Activated CD8-positive, alpha-beta memory T cell treated with anti-CD3 and anti-CD28 coated beads, Interleukin-2, amount 50 U/mL, for 48 hours (primary cell): ENCODE results near the gene MIPOL1.

ENCODE experiments used
- DNase-seq: peaks from one replicate; pipeline ENCODE4 v3.0.0-alpha.2; 2020

Gene MIPOL1

DNA sequence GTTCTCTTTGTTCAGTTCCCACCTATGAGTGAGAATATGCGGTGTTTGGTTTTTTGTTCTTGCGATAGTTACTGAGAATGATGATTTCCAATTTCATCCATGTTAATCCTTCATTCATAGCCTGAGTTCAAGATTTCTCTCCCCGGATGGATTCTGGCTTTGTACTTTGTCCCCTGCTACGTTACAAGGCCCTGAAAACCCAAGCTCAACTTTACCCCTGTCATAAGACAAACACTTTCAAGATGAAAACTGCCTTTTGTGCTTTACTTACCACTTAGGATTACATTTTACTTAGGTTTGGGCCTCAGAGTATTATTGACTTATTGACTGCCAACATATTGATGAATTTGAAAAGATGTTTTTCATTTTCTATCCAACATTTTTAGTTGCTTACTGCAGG, 361.0 kb downstream of the MIPOL1 start:
- no peak for DNase-seq

DNA sequence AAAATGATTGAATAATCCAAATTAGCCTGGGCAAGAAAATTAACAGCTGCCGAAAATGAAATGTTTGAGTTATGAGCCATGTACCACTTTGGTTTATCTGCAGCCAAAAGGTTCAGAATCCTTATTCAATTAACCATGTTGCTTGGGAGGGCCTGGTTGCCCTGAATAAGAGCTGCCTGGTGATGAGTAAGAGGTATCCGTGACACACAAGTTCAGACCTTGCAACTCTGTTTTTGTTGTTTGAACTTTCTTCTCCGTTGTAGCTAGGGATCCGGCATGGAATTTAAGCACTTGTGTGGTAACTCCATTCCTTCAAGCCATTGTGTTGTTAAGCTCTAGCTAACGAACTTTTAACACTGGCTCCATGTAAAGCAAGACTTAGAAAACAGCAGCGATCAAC, 361.6 kb downstream of the MIPOL1 start:
- no peak for DNase-seq

DNA sequence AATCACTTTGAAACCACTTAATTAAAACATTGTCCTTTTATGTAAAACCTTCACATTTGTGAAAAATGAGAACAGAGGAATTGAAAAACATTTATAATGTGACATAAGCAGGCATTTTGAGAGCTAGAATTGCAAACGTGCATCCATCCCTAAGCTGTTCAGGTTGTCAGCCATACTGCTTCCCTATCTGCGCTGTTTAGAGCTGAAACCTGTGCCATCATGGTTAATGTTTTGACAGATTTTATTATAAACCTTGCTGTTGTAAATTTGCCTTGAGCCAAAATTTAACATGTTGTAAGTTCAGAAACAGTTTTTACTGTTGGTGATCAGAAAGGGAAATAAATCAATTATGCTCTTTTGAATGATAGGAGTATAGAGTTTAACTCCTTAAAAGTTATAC, 365.5 kb downstream of the MIPOL1 start:
- no peak for DNase-seq

DNA sequence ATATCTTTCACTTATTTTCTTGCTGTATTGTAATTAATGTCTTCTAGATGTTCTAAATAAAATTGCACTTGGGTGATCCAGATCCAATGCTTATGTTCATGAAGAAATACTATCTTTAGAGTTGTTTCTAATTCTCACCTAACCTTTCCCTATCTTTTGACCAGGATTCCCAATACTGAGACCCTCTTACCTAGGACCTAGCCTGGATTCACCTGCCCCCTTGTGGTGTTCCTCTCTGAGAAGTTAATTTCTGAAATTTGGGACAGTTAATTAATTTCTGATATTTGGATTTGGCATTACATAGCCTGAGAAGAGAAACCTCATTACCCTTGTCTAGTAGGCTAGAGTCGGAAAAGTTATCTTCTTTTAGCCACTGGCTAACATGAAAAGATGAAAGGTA, 367.8 kb downstream of the MIPOL1 start:
- no peak for DNase-seq

DNA sequence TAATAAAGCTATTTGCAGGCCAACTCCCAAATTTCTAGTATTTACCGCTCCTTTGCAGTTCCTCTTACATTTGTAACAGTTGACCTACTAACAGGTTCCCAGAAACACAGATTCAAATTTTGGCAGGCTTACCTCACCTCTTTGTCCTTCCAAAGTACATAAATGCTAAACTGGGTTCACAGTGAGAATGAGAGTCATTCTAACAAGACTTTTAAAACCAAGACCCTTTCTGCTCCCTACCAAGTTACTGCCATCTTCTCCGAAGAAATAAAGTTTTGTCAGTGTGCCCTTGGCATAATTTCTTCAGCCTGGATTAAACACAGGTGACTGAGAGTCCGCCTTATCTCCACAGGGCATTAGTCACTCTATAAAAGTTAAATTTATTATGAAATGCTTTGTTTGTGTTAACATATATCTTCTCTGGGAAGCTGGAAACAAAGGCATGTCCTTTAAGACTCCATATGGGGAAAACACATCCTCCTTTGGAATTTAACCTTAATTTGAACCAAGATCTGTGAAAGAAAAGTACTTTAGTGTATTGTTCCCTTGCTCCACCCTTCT, 369.2 kb downstream of the MIPOL1 start:
- no peak for DNase-seq

DNA sequence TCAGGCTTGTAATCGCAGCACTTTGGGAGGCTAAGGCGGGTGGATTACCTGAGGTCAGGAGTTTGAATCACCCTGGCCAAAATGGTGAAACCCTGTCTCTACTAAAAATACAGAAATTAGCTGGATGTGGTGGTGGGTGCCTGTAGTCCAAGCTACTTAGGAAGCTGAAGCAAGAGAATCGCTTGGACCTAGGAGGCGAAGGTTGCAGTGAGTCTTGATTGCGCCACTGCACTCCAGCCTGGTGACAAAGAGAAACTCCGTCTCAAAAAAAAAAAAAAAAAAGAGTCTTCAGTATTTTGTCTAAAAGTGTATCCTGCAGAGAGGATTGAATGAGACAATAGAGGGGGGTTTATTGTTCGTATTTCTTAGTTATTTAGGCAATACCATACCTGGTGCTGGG, 372.0 kb downstream of the MIPOL1 start:
- DNase-seq, result no peak

DNA sequence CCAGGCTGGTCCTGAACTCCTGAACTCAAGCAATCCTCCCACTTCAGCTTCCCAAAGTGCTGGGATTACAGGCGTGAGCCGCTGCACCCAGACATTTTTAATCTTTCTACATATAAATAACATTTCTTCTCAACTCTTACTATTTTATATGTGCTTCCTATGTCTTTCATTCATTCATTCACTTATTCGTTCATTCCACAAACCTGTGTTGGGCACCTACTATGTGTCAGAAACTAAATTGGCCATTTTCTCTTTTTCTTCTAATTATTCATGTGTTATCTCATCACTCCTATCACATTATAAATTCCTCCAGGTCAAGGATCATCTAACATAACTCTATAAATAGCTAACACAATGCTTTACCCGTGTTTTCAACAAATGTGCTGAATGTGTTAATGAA, 373.7 kb downstream of the MIPOL1 start:
- no peak for DNase-seq

DNA sequence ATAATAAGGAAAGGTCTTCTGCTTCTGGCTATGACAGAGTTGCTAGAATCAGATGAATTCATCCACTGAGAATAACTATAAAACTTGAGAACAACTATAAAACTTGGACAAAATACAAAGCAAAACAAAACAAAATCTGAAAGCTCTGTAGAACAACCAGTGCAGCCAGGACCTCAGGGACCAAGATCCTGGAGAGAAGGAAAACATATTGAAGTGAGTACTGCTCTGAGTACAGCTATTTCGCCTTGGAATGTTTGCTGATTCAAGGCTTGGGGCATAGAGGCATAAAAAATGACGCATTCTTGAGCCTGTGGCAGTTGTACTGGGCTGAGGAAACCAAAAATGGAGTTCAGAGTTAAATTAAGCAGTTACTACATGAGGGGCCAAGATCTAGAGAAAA, 375.6 kb downstream of the MIPOL1 start:
- no peak for DNase-seq

DNA sequence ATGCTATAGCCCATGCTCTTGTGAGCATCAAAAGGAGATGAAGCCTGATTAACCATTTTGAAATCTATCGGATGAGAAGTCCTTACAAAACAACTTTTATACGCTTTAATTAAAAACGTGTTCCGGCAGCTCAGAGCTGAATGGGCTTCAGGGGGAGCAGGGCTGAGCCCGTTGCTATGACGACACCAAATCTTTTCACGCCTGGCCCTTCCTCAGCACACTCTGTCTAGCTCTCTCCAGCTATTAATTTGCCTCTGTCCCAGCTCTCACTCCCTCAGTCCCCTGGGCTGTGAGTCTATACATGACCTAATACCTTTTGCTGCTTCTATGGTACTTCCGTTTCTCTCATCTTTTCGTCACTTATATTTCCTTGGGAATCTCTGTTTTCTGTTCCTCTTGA, 381.5 kb downstream of the MIPOL1 start:
- DNase-seq, result no peak

DNA sequence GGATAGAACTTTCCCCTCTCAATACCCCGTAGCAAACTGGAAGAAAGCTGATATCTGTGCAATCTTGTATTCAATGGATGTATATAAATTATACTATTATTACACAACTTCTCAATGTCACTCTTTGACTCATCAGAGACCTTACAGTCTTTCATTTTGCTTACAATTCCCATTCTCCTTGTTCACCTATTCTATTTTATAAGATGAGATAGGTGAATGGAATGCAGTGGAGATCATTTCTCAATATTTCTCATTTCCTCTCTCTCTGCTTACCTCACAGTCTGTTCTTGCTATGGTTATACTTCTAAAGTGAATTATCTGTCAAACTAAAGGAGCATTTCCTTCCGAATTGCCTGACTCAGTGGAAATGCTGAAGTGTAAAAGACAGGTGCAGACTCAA, 382.4 kb downstream of the MIPOL1 start:
- no peak for DNase-seq

DNA sequence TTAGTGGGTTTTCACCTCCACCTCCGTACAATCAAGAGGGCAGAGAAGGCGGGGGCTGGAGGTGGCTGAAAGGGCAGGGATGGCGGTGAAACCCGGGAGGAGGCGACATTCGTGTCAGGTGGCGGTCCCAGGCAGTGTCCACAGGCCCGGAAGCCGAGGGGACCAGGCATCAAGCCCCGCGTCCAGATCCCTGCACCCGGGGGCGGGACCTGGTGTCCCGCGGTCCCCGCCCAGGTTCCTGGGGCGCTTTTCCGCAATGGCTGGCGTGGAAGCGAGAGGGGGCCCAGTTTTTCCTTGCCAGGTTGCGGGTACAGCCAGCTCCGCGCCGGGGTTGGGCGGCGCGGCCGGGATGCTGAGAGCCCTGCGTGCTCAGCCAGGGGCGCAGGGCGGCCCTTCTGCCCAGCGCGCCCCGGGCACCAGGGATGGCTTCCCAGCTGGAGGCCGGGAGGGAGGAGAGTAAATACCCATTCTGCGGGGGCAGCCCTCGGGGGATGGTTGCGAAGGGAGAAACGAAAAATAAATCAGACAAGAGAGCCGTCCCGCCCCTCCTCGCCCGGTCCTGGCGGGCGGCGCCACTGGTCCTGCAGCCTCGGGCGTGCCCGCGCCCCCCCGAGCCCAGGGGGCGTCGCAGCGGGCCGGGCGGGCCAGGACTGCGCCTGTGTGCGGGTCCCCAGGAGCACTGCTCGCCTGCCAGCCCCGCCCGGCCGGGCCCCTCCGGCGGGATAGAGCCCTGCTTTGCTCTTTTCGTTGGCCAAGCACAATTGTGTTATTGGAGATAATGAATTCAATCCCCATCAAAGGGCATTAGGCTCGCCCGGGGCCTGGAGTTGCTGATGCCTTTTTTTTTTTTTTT, 385.8 kb downstream of the MIPOL1 start:
- DNase-seq, result no peak

DNA sequence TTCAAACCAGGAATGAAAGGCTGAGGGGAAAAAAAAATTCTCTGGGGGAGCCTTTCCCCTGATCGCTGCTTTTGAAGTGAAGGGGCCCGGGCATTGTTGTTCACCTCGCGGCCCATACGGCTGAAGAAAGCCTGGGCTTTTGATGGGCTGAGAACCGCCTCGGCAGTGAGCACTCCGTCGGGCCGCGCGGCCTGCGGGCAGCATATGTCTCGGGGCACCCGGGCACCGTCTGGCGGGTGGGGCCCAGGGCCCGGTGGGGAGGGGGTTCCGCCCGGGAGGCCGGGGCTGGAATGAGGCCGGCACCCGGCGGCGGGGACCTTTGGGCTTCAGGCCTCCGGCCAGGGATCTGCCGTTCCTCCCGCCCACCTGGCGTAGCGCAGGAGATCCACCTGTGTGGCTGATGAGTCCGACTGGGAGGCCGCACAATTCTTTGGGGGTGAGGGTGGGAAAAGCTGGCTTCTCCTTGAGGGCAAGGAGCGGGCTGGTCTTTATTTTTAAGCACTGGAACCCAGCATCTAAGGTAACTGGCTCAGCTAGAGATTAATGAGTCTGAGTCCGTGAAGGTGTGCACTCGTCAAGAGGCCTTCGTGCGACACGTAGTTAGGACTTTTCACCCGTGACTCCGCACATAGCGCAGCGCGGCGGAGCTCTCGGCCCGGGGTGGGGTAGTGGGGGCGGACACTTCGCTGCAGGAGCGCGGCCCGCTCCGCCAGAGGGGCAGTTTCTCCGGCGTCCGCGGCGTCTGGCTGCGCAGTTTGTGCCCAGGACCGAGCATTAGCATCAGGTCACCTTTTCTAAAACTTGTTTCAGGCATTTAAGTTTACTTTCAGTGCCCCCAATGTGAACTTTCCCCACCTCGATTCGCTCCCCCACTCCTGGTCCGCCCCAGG, 386.7 kb downstream of the MIPOL1 start:
- no peak for DNase-seq

DNA sequence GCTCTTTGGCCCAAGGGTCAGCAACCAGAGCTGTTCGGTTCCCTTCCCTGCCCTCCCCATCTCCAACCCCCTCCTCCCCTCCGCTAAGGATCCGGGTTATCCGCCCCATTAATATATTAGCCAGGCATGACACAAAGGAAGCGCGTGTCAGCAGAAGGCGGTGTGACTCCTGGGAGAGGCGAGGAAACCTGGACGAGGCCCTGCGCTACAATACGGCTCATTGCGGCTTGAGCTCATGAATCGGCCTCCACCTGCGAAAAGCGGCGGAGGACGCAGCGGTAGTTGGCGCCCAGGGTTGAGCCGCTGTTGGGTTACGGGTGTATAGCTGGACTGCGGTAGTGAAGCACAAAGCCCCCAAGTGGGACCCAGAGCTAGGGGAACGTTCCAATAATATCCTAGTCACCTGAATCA, 387.4 kb downstream of the MIPOL1 start:
- no peak for DNase-seq

DNA sequence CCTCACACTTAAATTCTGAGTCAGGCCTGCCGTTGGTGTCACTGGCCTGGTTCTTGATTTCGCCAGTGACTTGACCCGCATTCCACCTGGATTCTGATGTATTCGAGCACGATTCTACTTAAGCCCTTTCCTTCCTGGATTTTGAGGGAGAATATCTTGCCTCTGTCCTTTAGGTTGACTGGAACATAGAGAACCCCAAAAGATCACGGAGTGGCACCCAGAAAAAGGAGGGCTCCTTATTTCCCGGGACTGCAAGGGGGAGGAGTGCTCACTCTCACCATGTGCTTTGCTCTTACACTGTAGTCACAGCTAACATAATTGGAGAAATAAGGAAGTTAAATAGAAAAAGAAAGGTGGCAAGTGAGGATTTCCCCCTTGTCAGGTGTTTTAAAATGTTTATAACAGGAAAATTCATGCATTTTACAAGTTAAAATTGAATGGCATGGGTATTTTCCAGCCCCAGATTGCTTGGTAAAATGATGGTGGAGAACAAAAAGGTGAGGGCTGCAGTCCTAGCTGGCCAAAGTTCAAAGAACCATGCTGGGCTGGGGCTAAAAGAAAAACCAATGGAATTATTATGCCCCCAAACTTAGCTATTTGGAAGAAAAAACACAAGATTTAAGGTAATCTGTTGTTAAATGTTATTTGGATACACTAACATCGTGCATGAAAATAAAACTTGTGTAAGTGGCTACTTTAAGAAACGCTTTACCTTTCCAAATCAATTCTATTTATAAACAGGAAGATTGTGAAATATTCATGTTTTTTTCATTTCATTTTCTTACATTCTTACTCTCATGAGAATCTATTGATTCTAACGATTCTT, 388.4 kb downstream of the MIPOL1 start:
- no peak for DNase-seq

DNA sequence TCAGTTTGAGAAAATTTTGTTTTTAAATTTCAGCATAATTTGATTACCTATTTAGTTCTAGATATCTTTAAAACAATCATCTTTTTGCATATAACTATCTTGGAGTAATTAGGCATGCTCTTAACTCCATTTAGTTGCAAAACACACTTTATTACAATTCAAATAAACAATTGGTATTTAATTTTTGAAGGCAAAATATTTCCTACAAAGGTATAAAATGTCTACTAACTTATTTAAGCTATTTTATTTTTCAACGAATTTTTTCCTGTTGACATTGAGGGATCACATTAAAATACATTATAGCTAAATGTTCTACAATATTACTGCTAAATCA, 389.0 kb downstream of the MIPOL1 start:
- DNase-seq, result no peak

DNA sequence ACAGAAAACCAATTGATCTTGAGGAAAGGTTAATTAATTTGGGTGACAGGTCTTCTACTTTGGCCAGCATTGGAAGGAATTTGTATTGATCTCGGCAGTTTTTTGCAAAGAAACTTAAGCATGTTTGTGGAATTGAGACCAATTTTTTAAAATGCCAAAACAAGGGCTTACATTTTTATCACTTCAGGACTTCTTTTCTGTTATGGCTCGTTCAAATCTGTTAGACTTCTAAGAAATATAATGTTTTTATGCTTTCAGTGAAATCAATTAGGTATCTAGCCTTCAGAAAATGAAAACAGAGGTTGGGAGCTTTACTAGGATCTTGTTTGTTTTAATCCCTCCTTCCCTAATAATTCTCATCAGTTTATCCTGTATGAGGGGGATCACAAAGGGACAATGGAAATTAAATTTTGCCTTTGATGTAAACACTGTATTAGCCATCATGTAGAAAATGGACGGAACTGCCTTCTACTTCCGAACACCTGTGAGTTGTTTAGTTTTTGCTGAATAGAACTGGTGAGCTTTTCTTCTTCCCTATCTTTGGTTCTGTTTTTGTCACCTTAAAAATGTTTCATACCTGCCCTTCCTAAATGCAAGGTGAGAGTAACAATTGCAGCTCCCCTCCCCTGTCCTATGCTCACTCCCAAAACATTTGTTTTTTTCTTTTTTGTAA, 389.5 kb downstream of the MIPOL1 start:
- DNase-seq, result no peak

DNA sequence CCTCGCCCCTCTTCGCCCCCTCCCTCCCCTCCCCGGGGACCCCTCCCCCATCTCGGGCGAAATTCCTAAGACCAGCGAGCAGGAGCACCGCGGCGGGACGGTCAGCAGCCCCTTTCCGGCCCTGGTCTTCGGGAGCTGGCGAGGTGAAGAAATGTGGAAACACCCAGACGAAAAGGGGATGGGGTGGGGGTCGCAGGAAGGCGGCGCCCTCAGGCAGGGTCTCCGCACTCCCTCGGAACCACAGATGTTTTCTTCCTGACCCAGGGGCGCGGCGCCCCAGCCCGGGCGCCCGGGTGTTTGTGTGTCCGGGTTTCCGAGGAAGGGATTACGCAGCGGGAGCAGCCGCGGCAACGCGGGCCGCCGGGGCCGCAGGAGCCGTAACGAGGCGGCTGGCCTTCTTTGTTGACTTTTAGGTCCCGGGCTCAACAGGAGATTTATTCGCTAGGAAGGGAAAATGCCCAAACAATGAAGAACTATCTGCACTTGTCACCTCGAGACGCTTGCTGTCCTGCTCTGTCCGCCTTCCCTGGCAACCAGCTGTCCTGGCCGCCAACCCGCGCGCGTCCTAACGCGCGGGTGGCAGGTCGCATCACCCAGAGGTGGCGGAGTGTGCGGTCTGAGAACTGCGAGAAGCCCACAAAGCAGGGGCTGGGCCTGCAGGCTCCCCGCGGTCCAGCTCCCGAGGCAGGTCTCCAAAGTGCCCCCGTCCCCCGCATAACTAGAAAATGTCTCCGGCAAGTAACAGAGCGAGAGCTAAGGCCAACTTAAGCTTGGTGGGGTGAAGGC, 390.3 kb downstream of the MIPOL1 start:
- no peak for DNase-seq

DNA sequence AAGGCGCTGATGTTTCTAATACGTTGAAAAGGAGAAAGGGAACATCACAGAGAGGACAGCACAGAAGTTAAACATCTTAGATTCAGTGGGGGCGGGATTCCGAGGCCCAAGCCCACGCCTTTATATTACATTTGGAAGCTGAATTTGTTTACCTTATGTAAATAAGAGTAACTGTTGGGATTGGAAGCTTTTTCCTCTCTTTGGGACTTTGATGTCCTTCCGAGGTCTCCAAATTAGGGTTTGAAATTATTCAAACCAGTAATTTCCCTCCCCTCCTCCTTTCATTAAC, 390.9 kb downstream of the MIPOL1 start:
- no peak for DNase-seq

DNA sequence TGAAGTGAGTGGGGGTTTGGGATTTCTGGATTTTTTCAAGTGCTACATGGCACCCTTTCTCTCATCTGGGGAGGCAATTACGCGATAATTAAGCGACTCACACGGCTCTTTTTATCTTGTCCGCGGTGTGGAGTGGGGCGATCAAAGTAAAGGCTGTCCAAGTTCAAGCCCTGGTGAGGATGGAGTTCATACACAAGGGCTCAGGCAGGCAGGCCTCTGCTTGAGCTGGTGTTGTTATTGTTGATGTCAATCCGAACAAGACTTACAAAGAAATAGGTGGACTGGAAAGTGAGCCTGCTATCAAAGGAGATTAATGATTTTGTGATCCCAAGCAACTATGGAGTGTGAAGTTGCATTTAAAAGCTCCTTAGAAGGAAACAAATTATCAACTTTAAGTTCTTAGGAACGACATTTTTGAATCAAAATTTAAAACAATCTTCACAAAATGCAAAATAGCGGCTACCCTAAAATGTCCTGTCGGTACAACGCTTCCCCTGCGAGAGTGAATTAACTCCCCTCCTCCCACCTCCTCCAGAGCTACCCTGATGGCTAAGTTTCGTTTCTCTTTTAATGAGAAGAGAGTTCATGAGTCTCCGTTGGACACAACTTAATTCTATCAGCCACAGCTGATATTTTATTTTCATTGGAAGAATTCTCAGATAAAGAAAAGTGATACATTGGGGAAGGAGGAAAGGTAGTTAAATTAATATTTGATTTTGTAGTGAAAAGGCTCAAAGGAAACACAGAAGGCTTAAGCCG, 391.4 kb downstream of the MIPOL1 start:
- DNase-seq, result no peak

DNA sequence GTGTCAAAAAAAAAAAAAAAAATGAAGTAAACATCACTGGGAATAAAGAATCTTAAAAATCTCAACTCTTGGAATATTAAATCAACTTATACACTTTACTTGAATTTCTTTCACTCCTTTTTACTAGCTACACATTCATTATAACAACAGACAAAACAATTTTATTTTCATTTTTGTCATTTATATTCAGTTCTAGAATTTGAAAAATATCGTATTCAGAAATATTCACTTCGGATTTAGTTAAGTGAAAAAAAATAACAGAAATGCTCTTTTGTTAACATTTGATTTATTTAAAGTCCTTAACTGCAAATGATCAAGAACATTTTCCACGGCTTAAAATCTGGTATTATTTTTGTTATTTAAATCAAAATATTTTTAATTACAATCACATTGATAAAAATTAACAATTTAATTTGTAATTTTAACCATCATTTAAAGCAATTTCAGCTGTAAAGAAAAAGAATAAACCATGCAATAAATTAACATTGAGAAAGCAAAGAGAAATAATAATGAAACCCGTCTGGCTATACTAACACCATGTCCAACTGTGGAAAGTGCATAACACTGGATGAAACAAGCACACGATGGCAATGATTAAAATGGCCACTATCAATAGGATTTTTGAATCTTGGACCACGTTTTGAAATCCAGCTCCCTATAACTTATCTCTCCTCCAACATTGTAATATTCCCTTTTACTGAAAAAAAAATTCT, 392.1 kb downstream of the MIPOL1 start:
- no peak for DNase-seq
